Stimulated activated CD4-positive, alpha-beta T cell treated with anti-CD3 and anti-CD28 coated beads, Interleukin-12 subunit alpha, Interleukin-12 subunit beta, amount 100 ng/mL, for 24 hours (primary cell): ENCODE results near the gene TAF1A.

ENCODE experiments used
- DNase-seq, 2 experiments: peaks; one replicate each; pipeline ENCODE4 v3.0.0-alpha.2; 2020; ENCODE audit warnings: low read depth in 2 of 2

Gene TAF1A

DNA sequence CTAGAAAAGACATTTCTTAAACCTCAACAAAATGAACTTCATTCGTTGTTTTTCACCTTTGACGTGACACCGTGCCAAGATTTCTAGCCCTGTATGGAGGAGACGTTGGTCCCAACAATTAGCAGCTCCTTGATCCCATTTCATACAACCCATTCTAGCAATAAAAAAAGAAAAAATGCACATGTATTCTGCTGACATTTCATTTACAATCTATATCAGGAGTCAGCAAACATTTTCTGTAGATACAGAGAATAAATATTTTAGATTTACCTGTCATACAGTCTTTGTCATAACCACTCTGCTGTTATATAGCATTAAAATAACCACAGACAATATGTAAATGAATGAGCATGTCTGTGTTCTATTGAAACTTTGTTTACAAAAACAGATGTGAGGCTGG, 7.0 kb upstream of the TAF1A start:
- DNase-seq: no peak

GRCh38 chr1:222594789-222595188, 5.1 kb upstream of the TAF1A start:
- DNase-seq: no peak

GRCh38 chr1:222592171-222592570, 2.4 kb upstream of the TAF1A start:
- DNase-seq: no peak

GRCh38 chr1:222588135-222588534, 1.6 kb downstream of the TAF1A start:
- DNase-seq: no peak

GRCh38 chr1:222586842-222587241, 2.9 kb downstream of the TAF1A start:
- no peak for DNase-seq

- no peak for DNase-seq
Measured at GRCh38 chr1:222583079-222583478, 6.7 kb downstream of the TAF1A start.

DNA sequence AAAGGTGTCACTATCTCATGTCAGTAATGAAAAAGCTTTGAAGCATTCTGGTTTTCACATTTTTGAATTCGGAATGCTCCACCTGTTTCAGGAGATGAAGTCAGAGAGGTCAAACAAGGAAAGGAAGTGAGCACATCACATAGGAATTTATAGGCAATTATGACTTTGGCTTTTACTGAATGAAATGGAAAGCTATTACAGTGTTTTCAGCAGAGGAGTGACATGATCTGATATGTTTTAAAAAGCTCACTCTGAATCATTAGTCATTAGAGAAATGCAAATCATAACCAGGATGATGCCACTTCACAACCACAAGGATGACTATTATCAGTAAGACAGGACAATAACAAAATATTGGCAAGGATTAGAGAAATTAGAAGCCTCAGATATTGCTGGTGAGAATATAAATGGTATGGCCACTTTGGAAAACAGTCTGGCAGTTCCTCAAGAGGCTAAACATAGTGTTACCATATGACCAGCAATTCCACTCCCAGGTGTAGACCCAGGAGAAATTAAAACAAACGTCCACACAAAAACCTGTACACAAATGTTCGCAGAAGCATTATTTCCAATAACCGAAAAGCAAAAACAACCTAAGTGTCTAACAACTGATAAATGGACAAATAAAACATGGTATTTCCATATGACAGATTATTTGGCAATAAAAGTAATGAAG, 7.5 kb downstream of the TAF1A start:
- DNase-seq: no peak

GRCh38 chr1:222579316-222579715, 10.4 kb downstream of the TAF1A start:
- no peak for DNase-seq

- no peak for DNase-seq
Measured at GRCh38 chr1:222570837-222571236, 18.9 kb downstream of the TAF1A start.

DNA sequence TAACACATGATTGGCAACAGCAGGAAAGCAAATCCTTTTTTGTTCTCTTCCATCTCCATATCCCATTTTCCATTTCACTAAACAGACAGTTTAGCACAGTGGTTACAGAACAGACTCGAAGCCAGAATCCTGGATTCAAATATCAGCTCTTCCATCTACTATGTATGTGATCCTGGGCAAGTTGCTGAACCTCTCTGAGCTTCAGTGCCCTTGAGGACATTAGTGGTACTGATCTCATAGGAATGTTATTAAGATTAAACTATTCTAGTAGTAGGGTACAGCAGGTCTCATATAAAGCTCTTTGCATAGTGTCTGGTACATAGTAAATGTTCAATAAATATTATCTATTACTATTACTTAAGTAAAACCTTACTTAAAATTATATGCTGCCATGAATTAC, 28.1 kb downstream of the TAF1A start:
- no peak for DNase-seq

DNA sequence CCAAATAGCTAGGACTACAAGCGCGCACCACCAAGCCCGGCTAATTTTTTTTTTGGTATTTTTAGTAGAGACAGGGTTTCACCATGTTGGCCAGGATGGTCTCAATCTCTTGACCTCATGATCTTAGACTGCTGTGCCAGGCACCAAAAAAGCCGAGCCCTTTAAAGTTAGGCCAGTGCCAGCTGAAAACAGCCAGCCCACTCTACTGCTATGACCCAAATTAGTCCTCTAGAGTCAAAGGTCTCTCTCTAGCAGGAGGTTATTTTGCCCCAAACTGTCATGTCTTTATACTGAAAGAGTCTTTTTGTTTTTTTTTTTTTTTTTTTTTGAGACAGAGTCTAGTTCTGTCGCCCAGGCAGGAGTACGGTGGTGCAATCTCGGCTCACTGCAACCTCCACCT, 32.2 kb downstream of the TAF1A start:
- no peak for DNase-seq

DNA sequence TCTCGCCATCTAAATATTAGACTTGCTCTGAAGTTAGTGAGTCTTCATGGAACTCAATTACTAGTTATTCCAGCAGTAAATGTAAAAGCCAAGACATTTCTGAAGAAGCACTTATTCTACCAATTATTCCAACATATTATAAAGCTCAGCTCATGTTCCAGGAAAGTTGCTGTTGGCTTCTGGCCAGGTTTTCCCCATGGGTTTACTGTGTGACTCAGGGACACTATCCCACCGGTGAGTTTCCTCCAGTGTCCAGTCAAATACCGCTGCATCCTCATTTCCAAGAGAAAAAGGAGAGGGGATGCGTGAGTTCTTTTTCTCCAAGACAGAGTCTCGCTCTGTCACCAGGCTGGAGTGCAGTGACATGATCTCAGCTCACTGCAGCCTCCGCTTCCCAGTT, 32.6 kb downstream of the TAF1A start:
- DNase-seq: no peak

GRCh38 chr1:222555992-222556615, 33.6 kb downstream of the TAF1A start:
- DNase-seq: no peak

DNA sequence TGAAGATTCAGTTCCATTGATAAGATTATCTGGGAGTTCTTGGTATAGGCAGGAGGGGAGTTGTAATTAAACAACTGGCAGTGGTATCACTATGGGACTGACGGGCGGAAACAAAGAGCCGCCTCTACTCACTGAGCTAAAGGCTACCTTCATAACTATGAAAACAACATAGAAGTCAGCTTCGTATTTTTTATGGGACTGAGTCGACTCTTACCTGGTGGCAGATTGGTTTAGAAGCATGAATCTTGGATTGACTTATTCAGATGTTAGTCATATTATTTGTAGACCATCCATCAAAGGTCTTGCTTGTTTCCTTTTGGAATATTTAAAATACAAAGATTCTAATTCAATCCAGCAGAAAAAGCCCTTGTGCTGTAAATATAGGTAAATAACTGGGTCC, 35.6 kb downstream of the TAF1A start:
- no peak for DNase-seq

DNA sequence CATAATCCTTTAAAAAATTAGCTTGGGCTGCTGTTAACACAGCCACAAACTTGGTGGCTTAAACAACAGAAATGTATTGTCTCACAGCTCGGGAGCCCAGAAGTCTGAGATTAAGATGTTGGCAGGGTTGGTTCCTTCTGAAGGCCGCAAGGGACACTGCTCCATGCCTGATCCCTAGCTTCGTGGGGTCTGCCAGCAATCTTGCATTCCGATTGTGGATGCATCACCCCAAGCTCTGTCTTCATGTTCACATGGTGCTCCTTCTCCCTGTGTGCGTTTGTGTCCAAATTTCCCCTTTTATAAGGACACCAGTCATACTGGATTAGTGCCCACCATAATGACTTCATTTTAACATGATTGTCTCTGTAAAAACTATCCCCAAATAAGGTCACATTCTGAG, 36.9 kb downstream of the TAF1A start:
- no peak for DNase-seq

GRCh38 chr1:222547944-222548671, 41.6 kb downstream of the TAF1A start, which contains the start of gene HHIPL2:
TSS of gene HHIPL2 (minus strand) at chr1:222548104. CDS start at chr1:222548044, 60 bp downstream.
- no peak for DNase-seq

- no peak for DNase-seq
Measured at GRCh38 chr1:222547260-222547614, 42.5 kb downstream of the TAF1A start.

- DNase-seq: no peak
Measured at GRCh38 chr1:222546548-222547259, 43.0 kb downstream of the TAF1A start.

- DNase-seq: no peak
Measured at GRCh38 chr1:222546091-222546490, 43.6 kb downstream of the TAF1A start.

DNA sequence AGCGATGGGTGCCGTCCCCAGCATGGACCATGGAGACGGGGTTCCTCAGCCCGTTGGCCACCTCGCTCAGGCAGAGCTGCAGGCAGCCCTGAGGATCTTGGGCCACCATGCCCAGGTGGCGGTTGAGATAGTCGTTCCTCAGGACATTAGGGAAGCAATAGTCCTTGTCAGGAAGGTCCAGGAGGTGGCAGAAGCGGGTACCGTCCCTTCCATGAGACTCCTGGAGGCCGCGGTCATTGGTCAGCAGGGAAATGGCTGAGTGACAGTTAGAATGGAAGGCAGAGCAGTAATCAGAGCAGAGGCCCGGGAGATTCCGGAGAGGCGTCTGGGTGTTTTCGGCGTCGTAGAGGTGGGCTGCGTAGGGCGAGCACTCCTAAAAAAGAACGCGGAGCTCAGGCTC, 45.9 kb downstream of the TAF1A start:
- no peak for DNase-seq

- DNase-seq: no peak
Measured at GRCh38 chr1:222540598-222540995, 49.1 kb downstream of the TAF1A start.

GRCh38 chr1:222539951-222540597, 49.7 kb downstream of the TAF1A start:
- DNase-seq: no peak
